ENCODE results near the gene NPY4R2. TPM values are rescaled to one million over a fixed set of nuclear protein-coding genes. Genes with fewer than 3 reads are reported as not detected.
"Not testable (repeated sequence)": the region's sequence is repeated elsewhere in the genome, so short reads cannot be mapped to it uniquely, and the experiment has no call there.

NPY4R2 gene
- total RNA-seq, 1 donor, result not detected

DNA sequence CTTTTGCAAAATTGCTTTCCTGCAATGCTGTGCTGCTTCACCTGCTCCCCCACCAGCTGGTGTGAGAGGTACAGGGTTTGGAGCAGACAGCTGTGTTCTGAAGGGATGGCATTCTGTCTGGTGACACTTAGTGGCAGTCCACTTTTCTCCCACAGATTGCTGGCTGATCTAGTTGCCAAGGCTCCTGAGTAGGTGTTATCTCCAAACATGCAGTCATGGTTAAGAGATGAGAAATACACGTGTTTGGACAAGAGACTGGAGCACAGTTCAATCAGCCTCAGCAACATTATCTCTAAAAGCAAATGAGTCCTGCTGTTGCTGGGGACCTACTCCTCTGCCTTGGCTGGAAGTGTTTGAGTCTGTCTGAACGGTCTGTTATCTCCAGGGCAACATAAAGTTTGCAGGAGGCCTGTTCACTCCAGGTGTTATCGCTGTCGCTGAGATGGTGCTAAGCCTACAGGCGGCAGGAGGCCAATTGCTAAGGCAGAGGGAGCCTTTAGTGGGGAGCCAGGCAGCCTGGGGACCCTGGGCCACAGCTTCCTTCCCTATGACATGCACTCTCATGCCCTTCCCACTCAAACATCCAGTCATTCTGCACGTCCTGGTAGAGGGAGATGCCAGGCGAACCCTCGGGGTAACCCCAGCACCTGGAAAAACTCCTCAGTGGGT, 24.0 kb downstream of the NPY4R2 start:
- H3K27ac ChIP-seq (ENCODE audit: low read depth, low read length); H3K36me3 ChIP-seq (ENCODE audit: insufficient read depth, low read length); H3K4me3 ChIP-seq (ENCODE audit: insufficient read depth, low read length); H3K27me3 ChIP-seq (ENCODE audit: insufficient read depth, low read length); H3K4me2 ChIP-seq (ENCODE audit: insufficient read depth, low read length); H3K9me3 ChIP-seq (ENCODE audit: low read depth, low read length); DNase-seq (ENCODE audit: insufficient read length, low spot score, missing footprints); H3K4me1 ChIP-seq (ENCODE audit: insufficient read depth, low read length); H2AFZ ChIP-seq (ENCODE audit: low read length); H4K20me1 ChIP-seq (ENCODE audit: insufficient read depth, low read length); H3K79me2 ChIP-seq (ENCODE audit: insufficient read depth, low read length): not testable (repeated sequence)

DNA sequence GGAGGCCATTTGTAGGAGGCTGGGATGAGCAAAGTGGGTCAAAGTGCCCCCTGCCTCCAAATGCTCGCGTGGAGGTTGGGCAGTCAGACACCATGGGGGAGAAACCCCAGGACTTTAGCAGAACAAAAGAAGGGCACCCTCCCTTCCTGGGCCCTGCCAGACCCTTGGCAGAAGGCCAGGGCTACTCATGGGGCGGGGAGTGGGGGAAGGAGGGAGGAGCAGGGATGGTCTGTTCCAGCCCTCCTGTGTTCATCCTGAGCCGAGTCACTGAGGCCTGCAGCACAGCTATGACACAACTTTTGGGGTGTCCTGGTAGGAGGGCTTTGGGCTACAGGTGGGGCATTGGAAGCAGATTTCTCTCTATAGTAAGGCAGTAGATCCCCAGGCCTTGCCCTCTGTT, 24.9 kb downstream of the NPY4R2 start:
- H3K4me1 ChIP-seq (ENCODE audit: insufficient read depth, low read length); H3K27ac ChIP-seq (ENCODE audit: low read depth, low read length); DNase-seq (ENCODE audit: insufficient read length, low spot score, missing footprints); H3K36me3 ChIP-seq (ENCODE audit: insufficient read depth, low read length); H2AFZ ChIP-seq (ENCODE audit: low read length); H3K27me3 ChIP-seq (ENCODE audit: insufficient read depth, low read length); H3K79me2 ChIP-seq (ENCODE audit: insufficient read depth, low read length); H4K20me1 ChIP-seq (ENCODE audit: insufficient read depth, low read length); H3K4me3 ChIP-seq (ENCODE audit: insufficient read depth, low read length); H3K4me2 ChIP-seq (ENCODE audit: insufficient read depth, low read length); H3K9me3 ChIP-seq (ENCODE audit: low read depth, low read length): not testable (repeated sequence)

DNA sequence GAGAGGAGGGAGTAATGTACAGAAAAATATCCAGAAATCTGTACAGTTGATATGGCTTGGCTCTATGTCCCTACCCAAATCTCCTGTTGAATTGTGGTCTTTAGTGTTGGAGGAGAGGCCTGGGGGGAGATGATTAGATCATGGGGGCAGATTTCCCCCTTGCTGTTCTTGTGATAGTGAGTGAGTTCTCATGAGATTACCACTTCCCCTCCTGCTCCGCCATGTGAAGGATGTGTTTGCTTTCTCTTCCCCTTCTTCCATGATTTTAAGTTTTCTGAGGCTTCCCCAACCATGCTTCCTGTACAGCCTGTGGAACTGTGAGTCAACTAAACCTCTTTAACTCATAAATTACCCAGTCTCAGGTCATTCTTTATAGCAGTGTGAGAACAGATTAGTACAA, 29.0 kb downstream of the NPY4R2 start:
- not testable (repeated sequence) for DNase-seq (ENCODE audit: insufficient read length, low spot score, missing footprints); H3K4me3 ChIP-seq (ENCODE audit: insufficient read depth, low read length); H3K9me3 ChIP-seq (ENCODE audit: low read depth, low read length); H3K79me2 ChIP-seq (ENCODE audit: insufficient read depth, low read length); H3K4me1 ChIP-seq (ENCODE audit: insufficient read depth, low read length); H3K36me3 ChIP-seq (ENCODE audit: insufficient read depth, low read length); H4K20me1 ChIP-seq (ENCODE audit: insufficient read depth, low read length); H2AFZ ChIP-seq (ENCODE audit: low read length); H3K27ac ChIP-seq (ENCODE audit: low read depth, low read length); H3K4me2 ChIP-seq (ENCODE audit: insufficient read depth, low read length); H3K27me3 ChIP-seq (ENCODE audit: insufficient read depth, low read length)

DNA sequence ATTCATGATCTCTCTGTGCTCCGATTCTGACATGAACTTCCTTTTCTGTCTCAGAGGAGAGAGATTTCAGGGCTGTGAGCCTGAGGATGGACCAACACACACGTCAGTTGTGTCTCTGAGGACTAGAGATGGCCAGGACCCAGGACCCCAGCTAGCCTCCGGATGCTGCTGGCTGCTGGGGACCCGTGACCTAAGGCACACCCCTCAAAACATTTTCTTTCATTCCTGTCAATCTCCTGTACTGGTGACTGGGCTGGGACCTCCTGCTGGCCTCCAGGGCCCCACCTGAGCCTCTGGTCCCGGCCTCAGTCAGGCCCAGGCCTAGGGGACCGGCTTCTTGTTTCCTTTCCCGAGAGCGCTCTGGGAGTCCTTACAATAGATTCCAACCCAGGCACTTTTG, 38.7 kb downstream of the NPY4R2 start:
- H3K9me3 ChIP-seq (ENCODE audit: low read depth, low read length); H2AFZ ChIP-seq (ENCODE audit: low read length); H3K4me3 ChIP-seq (ENCODE audit: insufficient read depth, low read length); H3K4me2 ChIP-seq (ENCODE audit: insufficient read depth, low read length); H3K79me2 ChIP-seq (ENCODE audit: insufficient read depth, low read length); H3K36me3 ChIP-seq (ENCODE audit: insufficient read depth, low read length); H3K27me3 ChIP-seq (ENCODE audit: insufficient read depth, low read length); H3K27ac ChIP-seq (ENCODE audit: low read depth, low read length); H4K20me1 ChIP-seq (ENCODE audit: insufficient read depth, low read length); H3K4me1 ChIP-seq (ENCODE audit: insufficient read depth, low read length); DNase-seq (ENCODE audit: insufficient read length, low spot score, missing footprints): not testable (repeated sequence)

DNA sequence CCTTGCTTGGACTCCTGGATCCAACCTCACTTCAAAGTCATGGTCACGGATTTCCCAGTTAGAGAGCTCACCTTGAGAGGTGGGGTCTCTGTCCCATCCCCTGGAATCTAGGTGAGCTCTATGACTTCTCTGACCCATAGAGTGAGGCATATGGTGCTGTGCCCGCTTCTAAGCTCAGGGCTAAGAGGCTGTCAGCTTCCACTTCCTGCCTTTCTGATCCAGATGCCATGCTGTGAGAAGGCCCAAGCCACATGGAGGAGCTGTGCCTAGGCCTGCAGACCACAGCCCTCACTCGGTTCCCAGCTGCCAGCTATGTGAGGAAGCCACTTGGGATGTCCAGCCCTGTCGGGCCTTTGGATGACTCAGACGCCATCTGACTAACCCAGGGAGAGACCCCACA, 41.2 kb downstream of the NPY4R2 start:
- H3K9me3 ChIP-seq (ENCODE audit: low read depth, low read length); H3K27ac ChIP-seq (ENCODE audit: low read depth, low read length); H3K79me2 ChIP-seq (ENCODE audit: insufficient read depth, low read length); H3K4me3 ChIP-seq (ENCODE audit: insufficient read depth, low read length); H3K27me3 ChIP-seq (ENCODE audit: insufficient read depth, low read length); H3K4me2 ChIP-seq (ENCODE audit: insufficient read depth, low read length); H3K4me1 ChIP-seq (ENCODE audit: insufficient read depth, low read length); H2AFZ ChIP-seq (ENCODE audit: low read length); DNase-seq (ENCODE audit: insufficient read length, low spot score, missing footprints); H3K36me3 ChIP-seq (ENCODE audit: insufficient read depth, low read length); H4K20me1 ChIP-seq (ENCODE audit: insufficient read depth, low read length): not testable (repeated sequence)

DNA sequence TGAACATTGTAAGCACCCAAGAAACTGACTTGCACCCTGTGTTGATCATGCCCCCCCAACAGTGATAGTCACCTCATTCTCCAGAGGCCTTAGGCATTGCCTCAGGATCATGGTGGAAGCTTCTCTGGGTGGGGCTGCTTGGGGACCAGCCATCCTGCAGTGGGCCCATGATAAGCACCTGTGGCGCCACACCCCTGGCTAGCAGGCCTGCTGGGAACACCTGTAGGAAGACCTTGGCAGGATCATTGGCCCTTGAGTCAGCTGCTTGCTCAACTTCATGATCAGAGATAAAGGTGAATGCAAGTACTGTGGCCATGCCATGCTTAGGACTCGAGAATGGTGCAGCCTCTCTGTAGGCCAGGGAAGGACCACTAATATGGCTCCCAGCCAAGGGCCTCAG, 42.2 kb downstream of the NPY4R2 start:
- H2AFZ ChIP-seq (ENCODE audit: low read length); H3K4me2 ChIP-seq (ENCODE audit: insufficient read depth, low read length); H3K4me1 ChIP-seq (ENCODE audit: insufficient read depth, low read length); H3K36me3 ChIP-seq (ENCODE audit: insufficient read depth, low read length); H3K9me3 ChIP-seq (ENCODE audit: low read depth, low read length); H3K4me3 ChIP-seq (ENCODE audit: insufficient read depth, low read length); H3K27me3 ChIP-seq (ENCODE audit: insufficient read depth, low read length); DNase-seq (ENCODE audit: insufficient read length, low spot score, missing footprints); H4K20me1 ChIP-seq (ENCODE audit: insufficient read depth, low read length); H3K27ac ChIP-seq (ENCODE audit: low read depth, low read length); H3K79me2 ChIP-seq (ENCODE audit: insufficient read depth, low read length): not testable (repeated sequence)

DNA sequence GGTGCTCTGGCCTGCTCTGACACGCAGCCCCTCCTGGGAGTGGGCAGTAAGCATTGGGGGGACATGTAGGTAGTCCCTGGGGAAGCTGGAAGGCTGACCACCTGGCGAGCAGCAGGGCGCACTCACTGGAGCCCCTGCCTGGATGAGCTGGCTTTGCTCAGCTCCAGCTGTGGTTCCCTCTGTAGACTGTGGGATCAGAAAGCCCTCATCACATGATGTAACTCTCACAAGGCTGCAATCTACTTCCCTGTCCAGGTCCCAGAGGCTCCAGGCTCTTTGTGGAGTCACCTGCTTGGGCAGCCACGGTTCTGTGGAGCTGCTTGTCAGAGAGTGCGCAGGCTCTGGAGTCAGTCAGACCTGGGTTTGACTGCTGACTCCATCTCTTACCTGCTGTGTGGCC, 44.3 kb downstream of the NPY4R2 start:
- not testable (repeated sequence) for H3K4me3 ChIP-seq (ENCODE audit: insufficient read depth, low read length); H3K36me3 ChIP-seq (ENCODE audit: insufficient read depth, low read length); H3K79me2 ChIP-seq (ENCODE audit: insufficient read depth, low read length); H4K20me1 ChIP-seq (ENCODE audit: insufficient read depth, low read length); H2AFZ ChIP-seq (ENCODE audit: low read length); H3K4me2 ChIP-seq (ENCODE audit: insufficient read depth, low read length); H3K4me1 ChIP-seq (ENCODE audit: insufficient read depth, low read length); H3K27ac ChIP-seq (ENCODE audit: low read depth, low read length); H3K27me3 ChIP-seq (ENCODE audit: insufficient read depth, low read length); H3K9me3 ChIP-seq (ENCODE audit: low read depth, low read length); DNase-seq (ENCODE audit: insufficient read length, low spot score, missing footprints)

DNA sequence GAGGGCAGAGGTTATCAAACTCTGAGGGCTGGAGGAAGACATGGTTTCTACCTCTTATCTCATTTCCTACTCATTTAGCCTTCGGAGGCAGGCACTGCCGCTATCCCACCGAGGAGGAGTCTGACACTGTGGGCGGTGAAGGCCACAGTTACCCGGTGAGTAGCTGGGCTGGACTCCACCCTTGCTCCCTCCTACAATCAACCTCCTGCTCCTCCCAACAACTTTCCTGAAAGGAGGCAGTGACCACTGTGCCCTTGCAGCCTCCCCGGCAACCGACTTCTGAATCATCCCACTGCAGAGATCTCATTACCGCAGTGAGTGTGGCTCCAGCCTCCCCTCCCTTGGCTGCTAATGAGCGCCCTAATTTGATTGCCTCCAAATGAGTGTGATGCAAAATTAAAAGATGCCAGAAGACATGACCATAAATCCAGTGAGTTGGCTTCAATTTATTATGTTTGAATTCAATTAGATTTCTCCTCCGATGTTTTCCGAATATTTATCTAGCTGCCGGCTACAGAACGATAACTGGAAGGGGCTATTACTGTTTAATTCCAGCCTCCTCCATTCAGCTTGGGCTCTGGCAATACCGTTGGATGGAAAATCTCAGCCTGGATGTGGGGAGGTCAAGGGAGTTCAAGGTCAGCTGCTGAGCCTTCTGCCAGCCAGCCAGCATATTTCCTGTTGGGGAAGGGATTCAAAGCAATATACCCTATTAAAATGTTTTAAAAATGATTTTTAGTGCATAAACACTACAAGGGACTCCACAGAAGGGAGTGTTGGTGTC, 46.0 kb downstream of the NPY4R2 start:
- not testable (repeated sequence) for H3K9me3 ChIP-seq (ENCODE audit: low read depth, low read length); H3K36me3 ChIP-seq (ENCODE audit: insufficient read depth, low read length); H4K20me1 ChIP-seq (ENCODE audit: insufficient read depth, low read length); H3K4me1 ChIP-seq (ENCODE audit: insufficient read depth, low read length); H3K79me2 ChIP-seq (ENCODE audit: insufficient read depth, low read length); H2AFZ ChIP-seq (ENCODE audit: low read length); H3K27ac ChIP-seq (ENCODE audit: low read depth, low read length); H3K4me3 ChIP-seq (ENCODE audit: insufficient read depth, low read length); DNase-seq (ENCODE audit: insufficient read length, low spot score, missing footprints); H3K4me2 ChIP-seq (ENCODE audit: insufficient read depth, low read length); H3K27me3 ChIP-seq (ENCODE audit: insufficient read depth, low read length)

DNA sequence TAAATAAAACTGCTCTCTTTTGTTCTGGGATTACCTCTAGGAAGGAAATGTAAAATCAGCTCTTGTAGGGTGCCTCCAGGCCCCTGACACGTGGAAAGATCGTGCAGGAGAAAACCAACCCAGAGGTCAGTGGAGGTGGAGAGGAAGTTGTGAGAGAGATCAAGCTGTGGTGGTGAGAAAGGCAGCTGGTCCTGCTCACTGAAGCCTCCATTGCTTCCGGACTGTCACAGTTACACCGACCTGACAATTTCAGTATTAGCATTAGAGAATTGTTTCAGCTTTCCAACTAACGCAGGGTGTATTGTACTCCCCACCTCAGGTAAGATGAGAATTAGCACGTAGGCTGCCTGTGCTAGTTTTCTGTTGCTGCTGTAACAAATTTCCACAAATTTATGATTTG, 50.5 kb downstream of the NPY4R2 start:
- DNase-seq (ENCODE audit: insufficient read length, low spot score, missing footprints); H3K9me3 ChIP-seq (ENCODE audit: low read depth, low read length); H4K20me1 ChIP-seq (ENCODE audit: insufficient read depth, low read length); H3K27ac ChIP-seq (ENCODE audit: low read depth, low read length); H2AFZ ChIP-seq (ENCODE audit: low read length); H3K4me1 ChIP-seq (ENCODE audit: insufficient read depth, low read length); H3K27me3 ChIP-seq (ENCODE audit: insufficient read depth, low read length); H3K4me3 ChIP-seq (ENCODE audit: insufficient read depth, low read length); H3K36me3 ChIP-seq (ENCODE audit: insufficient read depth, low read length); H3K79me2 ChIP-seq (ENCODE audit: insufficient read depth, low read length); H3K4me2 ChIP-seq (ENCODE audit: insufficient read depth, low read length): not testable (repeated sequence)

Measured in osteoblast (primary cell).